MM.1S (cell line): ENCODE results near the gene BDNF.

Source experiments
- DNase-seq: peaks from one replicate; pipeline ENCODE4 v3.0.0-alpha.2; 2015
- H2AFZ ChIP-seq: fragments of 300-600 bp; sonication (generic); 2 replicates; pipeline ENCODE4 v1.6.0; 2016; ENCODE audit warnings: antibody characterized with exemption, low read length
- H3F3A ChIP-seq: fragments of 300-600 bp; sonication (generic); 2 replicates; pipeline ENCODE4 v1.6.1; 2016; ENCODE audit warnings: mild to moderate bottlenecking, antibody characterized with exemption, low read length, moderate library complexity, mixed read lengths; ENCODE audit not compliant: insufficient read depth
- H3K27ac ChIP-seq: fragments of 300-600 bp; sonication (generic); 2 replicates; pipeline ENCODE4 v1.5.1; 2016; ENCODE audit warnings: mild to moderate bottlenecking, low read length
- H3K27me3 ChIP-seq: fragments of 300-600 bp; sonication (generic); replicated peaks from 2 replicates; pipeline ENCODE4 v1.6.0; 2016; ENCODE audit warnings: low read length; ENCODE audit not compliant: insufficient read depth
- H3K36me3 ChIP-seq: fragments of 300-600 bp; sonication (generic); replicated peaks from 2 replicates; pipeline ENCODE4 v1.6.1; 2016; ENCODE audit warnings: mild to moderate bottlenecking, low read length, mixed read lengths; ENCODE audit not compliant: insufficient read depth
- H3K4me1 ChIP-seq: fragments of 300-600 bp; sonication (generic); 2 replicates; pipeline ENCODE4 v1.6.1; 2016; ENCODE audit warnings: low read length, mixed read lengths
- H3K4me2 ChIP-seq: fragments of 300-600 bp; sonication (generic); 2 replicates; pipeline ENCODE4 v1.6.0; 2016; ENCODE audit warnings: low read depth, low read length
- H3K4me3 ChIP-seq: fragments of 300-600 bp; sonication (generic); 2 replicates; pipeline ENCODE4 v1.5.1; 2016; ENCODE audit warnings: low read length, mixed read lengths
- H3K79me2 ChIP-seq: fragments of 300-600 bp; sonication (generic); 2 replicates; pipeline ENCODE4 v1.6.1; 2016; ENCODE audit warnings: mixed run types, low read length, mixed read lengths
- H3K9ac ChIP-seq: fragments of 300-600 bp; sonication (generic); 2 replicates; pipeline ENCODE4 v1.6.1; 2016; ENCODE audit warnings: low read length, mixed read lengths
- H3K9me2 ChIP-seq: fragments of 300-600 bp; sonication (generic); replicated peaks from 2 replicates; pipeline ENCODE4 v1.6.1; 2016; ENCODE audit warnings: mild to moderate bottlenecking, low read length, mixed read lengths; ENCODE audit not compliant: insufficient read depth
- H3K9me3 ChIP-seq: fragments of 300-600 bp; sonication (generic); replicated peaks from 2 replicates; pipeline ENCODE4 v1.6.1; 2016; ENCODE audit warnings: mild to moderate bottlenecking, low read length, mixed read lengths; ENCODE audit not compliant: insufficient read depth
- H4K20me1 ChIP-seq: fragments of 300-600 bp; sonication (generic); 2 replicates; pipeline ENCODE4 v1.6.1; 2016; ENCODE audit warnings: mild to moderate bottlenecking, low read length, moderate library complexity, mixed read lengths; ENCODE audit not compliant: insufficient read depth
- EZH2 ChIP-seq: fragments of 300-600 bp; sonication (generic); optimal IDR thresholded peaks from 2 replicates; pipeline ENCODE3; 2017; ENCODE audit warnings: low read depth, mild to moderate bottlenecking, antibody characterized with exemption, low read length, mixed read lengths
- EZH2phosphoT487 ChIP-seq: fragments of 300-600 bp; sonication (generic); IDR thresholded peaks from 2 replicates; pipeline ENCODE4 v1.6.1; 2018; ENCODE audit warnings: antibody characterized with exemption, low read length
- TF ChIP-seq, protein P1 (sequence below): fragments of 300-600 bp; sonication (generic); IDR thresholded peaks from 2 replicates; pipeline ENCODE4 v1.5.1; 2016; ENCODE audit warnings: antibody characterized with exemption, low read length, mixed read lengths

BDNF gene

DNA sequence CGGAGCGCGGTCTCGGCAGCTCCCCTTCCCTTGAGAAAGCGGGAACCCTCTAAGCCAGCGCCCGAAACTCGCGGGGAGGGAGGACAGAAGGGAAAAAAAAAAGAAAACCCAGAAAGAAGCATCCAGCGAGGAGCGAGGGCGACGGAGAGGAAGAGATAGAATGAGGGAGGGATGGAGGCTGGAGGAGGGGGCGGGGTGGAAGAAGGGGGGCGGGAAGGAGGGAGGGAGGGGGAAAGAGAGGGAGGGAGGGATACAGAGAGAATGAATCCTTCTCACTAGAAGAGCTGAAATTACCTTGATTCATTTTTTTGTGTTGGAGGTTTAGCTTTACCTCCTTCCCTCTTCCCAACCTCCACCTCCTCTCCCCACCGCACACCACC is 19.3 kb upstream of the BDNF start:
- H3K4me2 ChIP-seq: no peak overlapping the region
- no peak overlapping the region for H3K4me3 ChIP-seq
- no peaks in the 10 kb centered on the region for H3K79me2 ChIP-seq
- no peaks in the 10 kb centered on the region for H3F3A ChIP-seq
- TF ChIP-seq, protein P1, sequence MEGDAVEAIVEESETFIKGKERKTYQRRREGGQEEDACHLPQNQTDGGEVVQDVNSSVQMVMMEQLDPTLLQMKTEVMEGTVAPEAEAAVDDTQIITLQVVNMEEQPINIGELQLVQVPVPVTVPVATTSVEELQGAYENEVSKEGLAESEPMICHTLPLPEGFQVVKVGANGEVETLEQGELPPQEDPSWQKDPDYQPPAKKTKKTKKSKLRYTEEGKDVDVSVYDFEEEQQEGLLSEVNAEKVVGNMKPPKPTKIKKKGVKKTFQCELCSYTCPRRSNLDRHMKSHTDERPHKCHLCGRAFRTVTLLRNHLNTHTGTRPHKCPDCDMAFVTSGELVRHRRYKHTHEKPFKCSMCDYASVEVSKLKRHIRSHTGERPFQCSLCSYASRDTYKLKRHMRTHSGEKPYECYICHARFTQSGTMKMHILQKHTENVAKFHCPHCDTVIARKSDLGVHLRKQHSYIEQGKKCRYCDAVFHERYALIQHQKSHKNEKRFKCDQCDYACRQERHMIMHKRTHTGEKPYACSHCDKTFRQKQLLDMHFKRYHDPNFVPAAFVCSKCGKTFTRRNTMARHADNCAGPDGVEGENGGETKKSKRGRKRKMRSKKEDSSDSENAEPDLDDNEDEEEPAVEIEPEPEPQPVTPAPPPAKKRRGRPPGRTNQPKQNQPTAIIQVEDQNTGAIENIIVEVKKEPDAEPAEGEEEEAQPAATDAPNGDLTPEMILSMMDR: no peak
- no peak for TF ChIP-seq EZH2
- no peak for TF ChIP-seq EZH2phosphoT487
- H3K9me2 ChIP-seq: no peaks in the 10 kb centered on the region
- H3K9me3 ChIP-seq: no peaks in the 10 kb centered on the region
- no peaks in the 10 kb centered on the region for H3K36me3 ChIP-seq
- H3K27ac ChIP-seq: no peak overlapping the region
- no peak for DNase-seq
- no peak overlapping the region for H2AFZ ChIP-seq
- no peaks in the 10 kb centered on the region for H3K4me1 ChIP-seq
- no peaks in the 10 kb centered on the region for H3K27me3 ChIP-seq
- no peak overlapping the region for H3K9ac ChIP-seq
- H4K20me1 ChIP-seq: no peaks in the 10 kb centered on the region

DNA sequence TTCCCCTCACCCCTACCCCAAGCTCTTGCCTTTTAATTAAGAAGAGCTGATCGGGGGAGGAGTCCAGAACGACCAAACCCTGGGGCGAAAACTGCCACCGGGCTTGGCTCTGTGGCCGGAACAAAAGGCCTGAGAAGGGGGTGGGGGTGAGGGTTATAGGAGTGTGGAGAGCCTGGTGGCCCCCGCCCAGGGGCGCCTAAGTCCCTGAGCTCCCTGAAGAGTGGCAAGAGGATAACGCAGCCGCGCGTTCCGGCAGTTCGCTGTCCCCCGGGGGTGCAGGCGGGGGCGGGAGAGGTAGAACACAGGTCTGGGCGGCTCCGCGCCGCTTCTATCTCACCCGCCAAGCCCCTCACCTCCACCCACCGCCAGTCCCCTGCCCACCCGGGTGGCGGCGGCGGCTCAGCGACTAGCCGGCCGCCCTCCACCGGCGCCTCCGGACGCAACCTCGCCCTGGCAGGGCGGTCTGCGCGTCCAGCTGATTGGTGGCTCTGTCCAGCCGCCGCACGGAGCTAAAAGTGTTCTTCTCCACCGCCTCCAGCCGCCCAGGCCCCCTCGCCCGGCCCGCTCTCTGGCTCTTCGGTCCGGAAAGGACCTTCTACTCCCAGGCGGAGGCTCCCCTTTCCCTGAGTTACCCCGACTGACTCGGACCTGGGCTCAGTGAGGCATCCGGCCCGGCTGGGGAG is 18.7 kb upstream of the BDNF start:
- no peak for TF ChIP-seq EZH2phosphoT487
- no peak for DNase-seq
- H3K4me3 ChIP-seq: no peak overlapping the region
- no peaks in the 10 kb centered on the region for H3F3A ChIP-seq
- no peak overlapping the region for H3K27ac ChIP-seq
- H3K27me3 ChIP-seq: no peaks in the 10 kb centered on the region
- H3K79me2 ChIP-seq: no peaks in the 10 kb centered on the region
- no peaks in the 10 kb centered on the region for H3K36me3 ChIP-seq
- H3K4me2 ChIP-seq: no peak overlapping the region
- no peaks in the 10 kb centered on the region for H4K20me1 ChIP-seq
- no peak overlapping the region for H3K9ac ChIP-seq
- no peak overlapping the region for H2AFZ ChIP-seq
- H3K4me1 ChIP-seq: no peaks in the 10 kb centered on the region
- H3K9me3 ChIP-seq: no peaks in the 10 kb centered on the region
- H3K9me2 ChIP-seq: no peaks in the 10 kb centered on the region

DNA sequence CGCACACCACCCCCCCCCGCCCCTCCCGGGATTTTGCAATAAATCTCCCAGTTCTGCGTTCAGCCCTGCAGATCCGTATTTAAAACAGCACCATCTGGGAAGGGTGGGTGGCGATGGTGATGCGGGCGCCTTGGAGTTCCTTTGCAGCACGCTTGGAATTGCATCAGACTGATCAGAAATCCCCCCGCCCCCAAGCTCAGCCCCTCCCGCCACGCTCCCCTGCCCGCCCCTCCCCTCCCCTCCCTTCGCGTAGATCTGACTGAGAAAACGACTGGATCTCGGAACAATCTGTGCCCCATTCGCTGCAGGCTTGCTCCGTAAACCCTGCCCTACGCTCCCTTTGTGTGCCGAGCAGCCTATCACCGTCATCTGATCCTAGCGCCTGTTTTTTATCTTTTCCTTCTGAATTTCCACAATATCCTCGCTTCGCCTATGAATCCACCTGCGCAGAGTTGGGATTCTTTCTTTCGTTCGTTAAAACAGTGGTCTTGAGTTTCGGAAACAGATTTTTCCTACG is 18.1 kb upstream of the BDNF start:
- Histone ChIP-seq H2AFZ (no peak overlapping the region), H3K4me2 (no peak overlapping the region), H3K79me2 (no peaks in the 10 kb centered on the region), H3K9me3 (no peaks in the 10 kb centered on the region), H3F3A (no peaks in the 10 kb centered on the region), H3K4me3 (no peak overlapping the region), H3K9ac (no peak overlapping the region), H3K36me3 (no peaks in the 10 kb centered on the region), H3K9me2 (no peaks in the 10 kb centered on the region), H3K27me3 (no peaks in the 10 kb centered on the region), H3K4me1 (no peaks in the 10 kb centered on the region), H4K20me1 (no peaks in the 10 kb centered on the region), H3K27ac (no peak overlapping the region)
- no peak for DNase-seq
- TF ChIP-seq EZH2 (no peak), EZH2phosphoT487 (no peak)
- TF ChIP-seq, protein P1: no peak

DNA sequence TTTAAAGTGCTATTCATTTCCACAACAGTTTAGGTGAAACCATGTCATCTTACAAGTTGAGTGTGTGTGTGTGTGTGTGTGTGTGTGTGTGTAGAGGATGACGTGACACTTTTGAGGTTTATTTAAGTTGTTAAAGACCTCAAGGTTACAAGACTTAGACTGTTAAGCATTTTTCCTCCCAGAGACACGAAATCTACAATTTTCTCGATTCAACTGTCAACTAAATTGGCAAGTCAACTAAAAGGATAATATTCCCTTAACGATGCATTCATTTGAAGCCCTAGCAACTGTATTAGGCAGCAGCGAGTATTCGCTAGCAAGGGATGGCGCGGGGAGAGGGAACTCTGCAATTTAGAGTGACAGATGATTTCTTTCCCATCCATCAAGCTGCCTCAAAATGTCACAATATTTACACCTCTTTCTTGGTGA is 17.6 kb upstream of the BDNF start:
- TF ChIP-seq EZH2phosphoT487 (no peak), EZH2 (no peak)
- TF ChIP-seq, protein P1: no peak
- Histone ChIP-seq H3K27ac (no peak overlapping the region), H3F3A (no peaks in the 10 kb centered on the region), H3K9ac (no peak overlapping the region), H3K4me1 (no peaks in the 10 kb centered on the region), H3K36me3 (no peaks in the 10 kb centered on the region), H4K20me1 (no peaks in the 10 kb centered on the region), H3K9me3 (no peaks in the 10 kb centered on the region), H3K9me2 (no peaks in the 10 kb centered on the region), H2AFZ (no peak overlapping the region), H3K27me3 (no peaks in the 10 kb centered on the region), H3K4me3 (no peak overlapping the region), H3K4me2 (no peak overlapping the region), H3K79me2 (no peaks in the 10 kb centered on the region)
- DNase-seq: no peak
